Sigmoid colon (tissue), 7 donors: ENCODE results near the gene CCDC184. TPM values are rescaled to one million over a fixed set of nuclear protein-coding genes. Genes with fewer than 3 reads are reported as not detected.

Experiments
- DNase-seq: peaks from one replicate; pipeline ENCODE4 v3.0.0-alpha.2; 2019
- H3K27ac ChIP-seq, 4 donors: fragments of 200-600 bp; sonication (generic); one replicate each; pipeline ENCODE4 v1.5.1; 2016 to 2019; ENCODE audit warnings: mild to moderate bottlenecking in 1 of 4
- H3K27me3 ChIP-seq, 3 donors: fragments of 200-600 bp; sonication (generic); one replicate each; pipeline ENCODE4 v1.5.1; 2019; ENCODE audit warnings: mild to moderate bottlenecking in 1 of 3
- H3K36me3 ChIP-seq, 4 donors: fragments of 200-600 bp; sonication (generic); one replicate each; pipeline ENCODE4 v1.5.1; 2016 to 2019
- H3K4me1 ChIP-seq, 4 donors: fragments of 200-600 bp; sonication (generic); one replicate each; pipeline ENCODE4 v1.5.1; 2017 to 2019
- H3K4me3 ChIP-seq, 4 donors: fragments of 200-600 bp; sonication (generic); one replicate each; pipeline ENCODE4 v1.5.1; 2017 to 2019; ENCODE audit warnings: mild to moderate bottlenecking in 2 of 4, moderate library complexity in 1 of 4
- H3K9me3 ChIP-seq, 4 donors: fragments of 200-600 bp in 3 of 4; sonication (generic) in 3 of 4; one replicate each; pipeline versions ENCODE4 v1.5.1 to v1.6.1; 2013 to 2019
- CTCF ChIP-seq, 4 experiments: fragments of 450-650 bp in 3 of 4; fragments of 200-600 bp in 1 of 4; IDR thresholded peaks; one replicate each; pipeline ENCODE4 v1.5.1; 2016 to 2019; ENCODE audit warnings: antibody characterized with exemption in 4 of 4, mild to moderate bottlenecking in 3 of 4, moderate library complexity in 2 of 4
- EP300 ChIP-seq, 4 donors: sonication (generic); formaldehyde crosslinking; IDR thresholded peaks; one replicate each; pipeline ENCODE4 v1.6.1; 2017; ENCODE audit warnings: antibody characterized with exemption in 4 of 4
- POLR2A ChIP-seq, 2 donors: fragments of 450-650 bp; IDR thresholded peaks; one replicate each; pipeline ENCODE4 v1.6.1; 2016; ENCODE audit warnings: antibody characterized with exemption in 2 of 2, mild to moderate bottlenecking in 2 of 2, moderate library complexity in 2 of 2
- POLR2AphosphoS5 ChIP-seq, 4 donors: sonication (generic); formaldehyde crosslinking; IDR thresholded peaks; one replicate each; pipeline ENCODE4 v1.6.1; 2017; ENCODE audit warnings: antibody characterized with exemption in 4 of 4
- WGBS, 2 donors: extraction: QIAGEN DNeasy Blood & Tissue Kit; methylation state at CpG; one replicate each; pipeline ENCODE4 v1.1.7; 2013; 5-methylcytosine and 5-hydroxymethylcytosine counted together
- intact Hi-C: fragments of 100-400 bp; cut with DNase I; formaldehyde crosslinking; loops from one replicate; pipeline ENCODE4 v1.15.1; 2023
- polyA plus RNA-seq, 3 donors: library from polyadenylated mRNA; stranded (reverse); fragments of 200-250 nt; gene quantifications; one replicate each; pipeline ENCODE4 v1.2.3, GENCODE V29; 2013
- total RNA-seq, 4 donors: library from RNA; depleted of rRNA; stranded (reverse); fragments of >200 nt; gene quantifications; one replicate each; pipeline ENCODE4 v1.1.0, GENCODE V29; 2016
- donor health status: healthy with polysubstance abuse.
- donor health status: Bipolar disorder and iron deficiency.
- donor health status: healthy.

CCDC184 gene
- total and polyA plus RNA-seq, 7 donors: 0.60 to 3.3 (median 1.9) TPM; not detected in 1

- peaks cover 16 to 68% (median 29%) of the 10 kb centered on the region in 3 donors for H3K27me3 ChIP-seq
- WGBS, 2 donors: 6 to 8% methylated on average over 7 of the region's 7 CpGs
- peak overlapping the region; percentile 4 to 51 (median 24) for H3K27ac ChIP-seq
- H3K4me3 ChIP-seq: peak overlapping the region in 3 of 4 donors; percentile 46 to 62 (median 59)
- no peak for DNase-seq
- intact Hi-C loops: no loop called here
- H3K36me3 ChIP-seq: no peaks in the 10 kb centered on the region
- no peaks in the 10 kb centered on the region for H3K9me3 ChIP-seq
- no peak for TF ChIP-seq CTCF (IDR thresholded peaks at IDR 0.05)
- TF ChIP-seq EP300 (IDR thresholded peaks at IDR 0.05): no peak
- no peak for TF ChIP-seq POLR2AphosphoS5 (IDR thresholded peaks at IDR 0.05)
- TF ChIP-seq POLR2A (IDR thresholded peaks at IDR 0.05): no peak
- peaks cover 0 to 28% (median 23%) of the 10 kb centered on the region in 4 donors for H3K4me1 ChIP-seq
Observed at GRCh38 chr12:48182631-48183030, 813 bp upstream of the CCDC184 start.

DNA sequence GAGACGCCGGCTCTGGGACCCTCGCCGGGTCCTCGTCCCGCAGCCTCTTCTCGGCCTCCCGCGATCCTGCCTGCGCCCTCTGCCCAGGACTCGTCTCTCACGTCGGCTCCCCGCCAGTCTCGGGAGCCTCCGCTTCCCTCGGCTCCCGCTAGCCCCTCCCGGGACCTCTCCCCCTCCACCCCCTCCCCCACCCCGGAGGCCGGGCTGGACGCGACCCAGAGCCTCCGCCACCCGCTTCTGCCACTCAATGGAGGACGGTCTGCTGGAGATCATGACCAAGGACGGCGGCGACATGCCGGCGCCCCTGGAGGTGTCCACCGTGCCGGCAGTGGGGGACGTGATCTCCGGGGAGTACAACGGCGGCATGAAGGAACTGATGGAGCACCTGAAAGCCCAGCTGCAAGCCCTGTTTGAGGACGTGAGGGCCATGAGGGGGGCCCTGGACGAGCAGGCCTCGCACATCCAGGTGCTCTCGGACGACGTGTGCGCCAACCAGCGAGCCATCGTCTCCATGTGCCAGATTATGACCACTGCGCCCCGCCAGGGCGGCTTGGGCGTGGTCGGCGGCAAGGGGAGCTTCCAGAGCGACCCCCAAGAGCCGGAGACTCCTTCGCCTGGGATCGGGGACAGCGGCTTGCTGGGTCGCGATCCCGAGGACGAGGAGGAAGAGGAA lies 568 bp downstream of the CCDC184 start:
- Histone ChIP-seq H3K27ac (peak overlapping the region in 2 of 4 donors; percentile 4 to 51), H3K9me3 (no peaks in the 10 kb centered on the region), H3K4me1 (peaks cover 0 to 28% (median 23%) of the 10 kb centered on the region in 4 donors), H3K4me3 (peak overlapping the region; percentile 46 to 62 (median 52)), H3K27me3 (peaks cover 16 to 57% (median 25%) of the 10 kb centered on the region in 3 donors), H3K36me3 (no peaks in the 10 kb centered on the region)
- DNase-seq: no peak
- WGBS, 2 donors: 4 to 5% methylated on average over 61 of the region's 61 CpGs
- no peak for TF ChIP-seq POLR2A (IDR thresholded peaks at IDR 0.05)
- no peak for TF ChIP-seq EP300 (IDR thresholded peaks at IDR 0.05)
- TF ChIP-seq POLR2AphosphoS5 (IDR thresholded peaks at IDR 0.05): no peak
- TF ChIP-seq CTCF (IDR thresholded peaks at IDR 0.05): no peak
- intact Hi-C loops: no loop called here

GRCh38 chr12:48184549-48184922 lies 1.1 kb downstream of the CCDC184 start:
- intact Hi-C loops: no loop called here
- Histone ChIP-seq H3K27ac (no peak overlapping the region), H3K9me3 (no peaks in the 10 kb centered on the region), H3K36me3 (no peaks in the 10 kb centered on the region), H3K4me1 (peaks cover 0 to 28% (median 23%) of the 10 kb centered on the region in 4 donors), H3K4me3 (peak overlapping the region; percentile 46 to 62 (median 52)), H3K27me3 (peaks cover 16 to 54% (median 25%) of the 10 kb centered on the region in 3 donors)
- no peak for DNase-seq
- WGBS, 2 donors: 11 to 22% methylated on average over 20 of the region's 20 CpGs
- TF ChIP-seq CTCF (IDR thresholded peaks at IDR 0.05): no peak
- no peak for TF ChIP-seq EP300 (IDR thresholded peaks at IDR 0.05)
- TF ChIP-seq POLR2A (IDR thresholded peaks at IDR 0.05): no peak

GRCh38 chr12:48185181-48185919 lies 1.9 kb downstream of the CCDC184 start:
- no peak overlapping the region for H3K4me3 ChIP-seq
- TF ChIP-seq POLR2A (IDR thresholded peaks at IDR 0.05) (no peak), POLR2AphosphoS5 (IDR thresholded peaks at IDR 0.05) (no peak), CTCF (IDR thresholded peaks at IDR 0.05) (no peak), EP300 (IDR thresholded peaks at IDR 0.05) (no peak)
- DNase-seq: no peak
- H3K36me3 ChIP-seq: no peaks in the 10 kb centered on the region
- WGBS, 2 donors: 67 to 78% methylated on average over 10 of the region's 10 CpGs
- H3K9me3 ChIP-seq: no peaks in the 10 kb centered on the region
- intact Hi-C loops: no loop called here
- H3K4me1 ChIP-seq: peaks cover 0 to 28% (median 23%) of the 10 kb centered on the region in 4 donors
- H3K27me3 ChIP-seq: peaks cover 16 to 50% (median 18%) of the 10 kb centered on the region in 3 donors
- H3K27ac ChIP-seq: no peak overlapping the region
